Measurements from ENCODE around the gene GANC.

The GANC gene

DNA sequence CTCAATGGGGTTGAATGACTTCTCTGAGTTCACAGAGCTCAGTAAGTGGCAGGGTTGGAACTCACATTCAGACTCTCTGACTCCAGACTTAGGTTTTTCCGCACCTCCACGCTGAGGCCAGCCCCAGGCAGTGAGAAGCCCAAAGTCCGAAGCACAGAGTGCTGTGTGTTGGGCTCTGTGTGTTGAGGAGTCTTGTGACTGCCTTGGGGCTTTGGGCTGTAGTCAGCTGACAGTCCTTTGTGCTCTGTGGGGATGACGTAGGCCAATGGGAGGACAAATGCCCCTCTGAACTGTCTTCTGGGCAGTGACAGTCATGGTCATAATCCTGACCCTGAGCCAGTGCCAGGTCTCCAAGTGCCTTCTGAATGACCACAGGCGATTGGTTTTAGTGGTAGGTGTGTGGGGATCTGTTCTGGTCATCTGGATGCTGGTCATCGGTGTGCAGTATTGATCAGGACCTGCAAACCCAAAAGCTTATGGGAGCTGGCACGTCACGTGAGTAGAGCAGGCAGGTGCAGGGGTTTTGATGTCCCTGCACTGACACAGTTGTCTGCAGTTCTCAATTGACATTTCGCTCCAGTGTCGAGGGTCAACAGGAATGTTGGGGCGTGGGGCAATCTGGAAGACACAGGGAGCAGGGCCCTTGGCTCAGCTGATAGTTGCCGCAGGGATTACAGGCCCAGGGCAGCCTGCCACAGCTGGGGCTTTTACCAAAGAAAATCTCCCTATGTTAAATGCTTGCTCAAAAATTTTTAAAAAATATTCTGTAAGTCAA, 131.6 kb downstream of the GANC start:
- no peak for TF ChIP-seq CTCF (IDR thresholded peaks at IDR 0.05; ENCODE audit: control insufficient read depth, insufficient read depth, low read depth, low read length, missing control alignments)
- DNase-seq (ENCODE audit: low read depth), result no peak
- H3K4me3 ChIP-seq (ENCODE audit: control insufficient read depth, low read depth, low read length), result no peak overlapping the region

DNA sequence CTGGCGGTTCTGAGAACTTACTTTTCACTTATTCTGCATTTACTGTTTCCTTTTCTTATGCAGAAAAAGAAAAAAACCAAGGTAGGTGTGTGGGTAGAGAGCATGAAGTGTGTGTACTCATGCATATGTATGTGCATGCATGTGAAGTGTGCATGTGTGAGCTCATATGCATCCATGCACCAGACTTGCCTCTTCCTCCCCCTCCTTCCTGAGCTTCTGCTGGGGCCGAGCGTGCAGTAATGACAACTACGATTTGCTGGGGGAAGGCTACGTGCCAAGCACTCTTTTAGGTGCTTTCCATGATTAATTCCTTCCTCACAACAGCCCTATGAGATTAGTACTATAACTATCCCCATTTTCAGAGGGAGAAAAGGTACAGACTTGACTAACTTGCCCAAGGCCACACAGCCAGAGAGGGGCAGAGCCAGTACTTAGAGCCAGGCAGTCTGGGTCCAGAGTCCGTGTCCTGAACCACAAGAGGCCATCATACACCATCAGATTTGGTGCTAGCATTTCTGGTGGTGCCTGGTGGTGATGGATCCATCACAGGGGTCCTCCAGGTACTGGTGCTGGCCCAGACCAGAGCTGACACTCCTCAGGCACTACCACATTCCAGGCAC, 133.0 kb downstream of the GANC start:
- DNase-seq (ENCODE audit: low read depth), result no peak
- no peak for TF ChIP-seq CTCF (IDR thresholded peaks at IDR 0.05; ENCODE audit: control insufficient read depth, insufficient read depth, low read depth, low read length, missing control alignments)
- H3K4me3 ChIP-seq (ENCODE audit: control insufficient read depth, low read depth, low read length), result no peak overlapping the region

All from AG09309 (cell line).